HG02938 (cell line): Measurements from ENCODE around the gene KMT2E.
"Not testable (repeated sequence)": the region's sequence is repeated elsewhere in the genome, so short reads cannot be mapped to it uniquely, and the experiment has no call there.

Experiments
- ATAC-seq: cut with Tn5 transposase; IDR thresholded peaks from one replicate; pipeline ENCODE4 v1.9.1; 2021; ENCODE audit warnings: mild to moderate bottlenecking, moderate library complexity; ENCODE audit not compliant: unreplicated experiment

The KMT2E gene

GRCh38 chr7:104981672-104982037 lies 32.4 kb upstream of the KMT2E start:
- ATAC-seq: no peak

GRCh38 chr7:104982308-104983075 lies 31.5 kb upstream of the KMT2E start:
- no peak for ATAC-seq

DNA sequence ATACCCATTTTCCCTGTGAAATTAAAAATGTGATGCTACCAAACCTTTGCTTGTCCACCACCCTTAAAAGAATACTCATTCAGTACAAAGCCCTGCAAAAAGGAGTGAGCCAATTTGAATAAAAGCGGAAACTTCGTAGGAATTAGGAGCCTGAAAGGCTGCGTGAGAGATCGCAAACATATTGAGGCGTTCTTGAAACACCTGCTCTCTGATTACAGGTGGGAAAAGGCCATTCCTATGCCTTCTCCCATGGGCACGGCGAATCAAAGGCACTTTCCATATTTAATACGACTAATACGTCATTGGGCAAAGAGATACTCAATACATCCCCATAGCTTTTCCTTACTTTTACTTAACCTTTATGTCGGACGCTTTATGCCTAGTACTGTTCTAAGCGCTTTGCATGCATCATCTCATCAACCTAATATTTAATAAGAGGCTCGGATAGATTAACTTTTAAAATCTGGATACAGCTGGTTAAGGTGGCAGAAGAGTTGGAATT lies 30.9 kb upstream of the KMT2E start:
- no peak for ATAC-seq

DNA sequence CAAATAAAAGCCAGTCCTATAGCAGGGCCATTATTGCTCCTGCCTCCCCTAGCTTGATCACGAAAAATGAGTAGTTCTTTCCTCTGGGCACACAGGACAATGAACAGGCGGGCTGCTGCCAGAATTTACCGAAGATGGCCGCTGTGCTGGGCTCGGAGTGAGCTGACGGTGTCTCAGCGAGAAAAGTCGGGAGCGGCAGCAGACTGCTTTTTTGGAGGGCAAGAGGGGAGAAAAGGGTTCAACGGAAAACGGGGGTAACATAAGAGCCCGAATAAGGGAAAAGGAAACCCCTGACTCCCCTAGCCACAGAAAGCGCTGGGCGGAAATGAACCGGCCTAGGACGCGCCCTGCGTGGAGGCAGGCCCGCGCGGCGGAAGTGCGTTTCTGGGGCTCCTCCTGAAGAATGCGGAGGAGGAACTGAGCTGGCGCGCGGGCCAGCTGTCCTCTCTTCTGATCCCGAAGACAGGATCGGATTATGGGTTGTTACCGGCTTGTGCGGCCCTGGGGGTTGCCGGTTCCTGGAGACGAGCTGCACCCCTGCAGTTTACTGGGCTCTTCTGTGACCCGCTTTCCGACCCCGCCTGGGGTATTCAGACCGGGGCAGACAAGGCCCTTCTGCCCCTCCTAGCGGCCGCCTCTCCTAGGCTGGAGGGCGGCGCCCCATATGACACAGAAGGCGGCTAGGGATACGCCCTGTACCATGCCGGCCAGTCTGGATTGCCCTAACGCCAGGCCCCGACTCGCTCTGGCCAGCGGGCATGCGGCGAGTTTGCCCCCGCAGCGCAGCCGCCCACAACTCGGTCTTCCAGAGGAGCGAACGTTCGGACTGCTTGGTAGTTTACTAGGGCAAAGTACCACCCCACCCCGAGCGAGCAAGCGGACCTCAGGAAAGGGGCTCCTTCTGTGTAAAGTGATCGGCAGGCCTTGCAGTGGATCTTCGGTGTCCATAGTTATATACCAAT lies 30.1 kb upstream of the KMT2E start:
- peak; percentile 85 for ATAC-seq

DNA sequence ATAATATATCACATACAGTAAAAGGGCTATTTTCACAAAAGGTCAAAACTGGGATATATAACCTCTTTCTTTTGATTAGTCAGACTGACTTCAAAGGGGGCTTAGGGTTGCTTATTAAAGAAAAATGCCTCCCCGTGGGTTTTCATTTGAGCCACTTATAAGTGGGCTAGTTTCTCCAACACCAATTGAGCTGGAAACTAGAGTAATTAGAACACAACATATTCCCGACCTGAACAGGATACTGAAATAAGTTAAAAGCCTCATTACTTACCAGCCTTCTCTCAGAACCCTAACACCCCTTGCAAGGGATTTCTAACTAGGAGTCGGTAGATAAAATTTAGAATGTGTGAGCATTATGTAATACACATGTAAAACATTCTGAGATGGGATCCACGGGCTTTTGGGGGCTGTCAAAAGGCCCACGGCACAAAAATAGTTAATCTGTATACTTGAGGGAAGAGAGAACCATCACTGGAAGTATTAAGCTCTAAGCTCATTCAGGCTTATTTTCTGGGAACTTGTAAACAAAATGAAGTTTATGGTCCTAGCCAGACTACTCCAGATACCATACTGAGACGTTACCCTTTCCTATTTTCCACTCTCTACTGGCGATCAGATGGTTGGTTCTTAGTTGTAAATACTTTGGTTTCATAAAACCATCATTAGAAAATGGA lies 29.3 kb upstream of the KMT2E start:
- ATAC-seq: no peak

DNA sequence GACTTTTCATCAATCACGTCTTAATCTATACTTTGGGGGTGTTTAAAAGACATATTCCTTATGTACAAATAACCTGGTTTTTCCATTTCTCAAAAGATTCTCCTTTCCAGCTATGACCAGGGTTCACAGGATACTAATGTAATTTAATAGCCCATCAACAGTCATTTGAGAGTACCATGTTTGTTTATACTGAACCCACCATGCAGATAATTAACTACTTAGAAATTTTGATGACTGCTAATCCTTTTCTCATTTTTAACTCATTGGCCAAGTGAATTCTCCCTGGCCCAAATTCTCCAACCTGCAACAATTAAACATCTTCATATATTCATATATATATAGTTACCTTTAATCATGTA lies 28.8 kb upstream of the KMT2E start:
- no peak for ATAC-seq

- no peak for ATAC-seq
Measured at GRCh38 chr7:104986628-104987259, 27.3 kb upstream of the KMT2E start.

GRCh38 chr7:104987403-104987802 lies 26.6 kb upstream of the KMT2E start:
- ATAC-seq: not testable (repeated sequence)

DNA sequence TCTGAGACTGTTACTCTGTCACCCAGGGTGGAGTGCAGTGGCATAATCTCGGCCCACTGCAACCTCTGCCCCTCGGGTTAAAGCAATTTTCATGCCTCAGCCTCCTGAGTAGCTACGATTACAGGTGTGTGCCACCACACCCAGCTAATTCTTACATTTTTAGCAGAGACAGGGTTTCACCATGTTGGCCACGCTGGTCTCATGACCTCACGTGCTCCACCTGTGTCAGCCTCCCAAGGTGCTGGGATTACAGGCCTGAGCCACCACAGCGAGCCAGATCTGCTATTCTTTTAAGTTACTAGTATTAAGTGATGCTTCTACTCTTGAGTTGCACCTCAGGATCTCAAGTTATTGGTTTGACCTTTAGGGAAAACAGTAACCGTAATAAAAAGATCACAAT lies 23.0 kb upstream of the KMT2E start:
- ATAC-seq: no peak

GRCh38 chr7:104992306-104992705 lies 21.7 kb upstream of the KMT2E start:
- ATAC-seq: no peak

- ATAC-seq: no peak
Measured at GRCh38 chr7:104993217-104993862, 20.7 kb upstream of the KMT2E start.

DNA sequence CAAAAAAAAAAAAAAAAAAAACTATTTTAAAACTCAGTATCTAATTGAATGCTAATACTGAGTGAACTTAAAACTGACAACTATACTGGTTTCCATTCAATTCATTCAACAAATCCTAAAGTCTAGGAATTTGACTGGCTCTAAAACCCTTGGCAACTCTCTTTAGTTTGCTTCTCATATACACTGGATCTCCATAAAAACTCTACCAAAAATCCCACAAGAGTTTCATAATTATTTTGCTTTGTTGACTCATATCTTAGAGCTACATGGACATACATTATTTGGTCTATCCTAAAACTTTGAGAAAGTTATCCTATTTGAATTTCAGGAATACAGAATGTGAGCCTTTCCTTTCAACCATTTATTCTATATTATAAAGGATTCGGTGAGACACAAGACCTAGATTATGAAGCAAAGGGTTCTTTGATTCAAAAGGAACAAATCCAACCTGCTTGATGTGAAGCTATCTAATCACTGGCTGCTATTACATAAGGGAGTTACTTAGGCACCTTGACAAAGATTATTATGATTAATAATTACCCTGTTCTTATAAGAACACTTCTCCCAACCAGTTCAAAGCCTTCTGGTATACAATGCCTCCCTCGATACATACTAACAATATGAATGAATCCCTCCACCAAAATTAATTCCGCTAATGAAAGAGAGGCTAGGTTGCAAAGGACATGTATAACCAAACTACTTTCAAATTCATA lies 15.8 kb upstream of the KMT2E start:
- no peak for ATAC-seq

DNA sequence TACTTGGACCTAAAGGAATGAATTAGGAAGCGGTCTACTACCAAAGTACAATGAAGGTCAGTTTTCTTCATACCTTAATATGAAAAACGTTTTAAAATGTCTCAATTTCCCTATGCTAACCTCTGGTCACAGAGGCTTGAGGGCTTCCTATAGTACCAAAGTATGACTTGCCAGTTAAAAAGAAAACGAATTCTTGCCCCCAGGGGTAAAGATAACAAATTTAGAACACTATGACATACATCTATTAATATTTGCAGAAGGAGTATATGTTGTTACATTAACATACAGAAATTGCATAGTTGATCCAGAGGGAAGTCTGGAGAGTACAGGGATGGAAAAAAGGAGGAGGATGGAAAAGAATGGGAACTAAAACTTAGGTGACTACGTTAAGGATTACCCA lies 13.8 kb upstream of the KMT2E start:
- ATAC-seq: no peak

DNA sequence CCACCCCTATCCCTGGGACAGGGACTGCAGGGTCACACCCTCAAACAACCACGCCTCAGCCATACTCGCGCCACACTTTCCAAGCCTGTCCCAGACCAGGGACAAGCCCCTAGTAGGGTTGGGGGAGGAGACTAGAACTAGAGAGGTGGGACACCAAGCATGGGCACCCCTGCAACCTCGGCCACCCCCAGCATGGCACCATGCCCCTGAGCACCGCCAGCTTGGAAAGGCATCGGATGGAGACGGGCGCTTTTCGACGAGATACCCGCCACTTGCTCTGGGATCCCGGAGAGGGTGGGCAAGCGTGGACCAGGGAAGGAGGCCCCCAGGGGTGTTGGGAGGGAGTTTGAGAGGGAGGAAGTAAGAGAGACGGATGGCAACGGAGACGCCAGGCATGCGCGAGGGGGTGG lies 13.1 kb upstream of the KMT2E start:
- ATAC-seq: no peak

- no peak for ATAC-seq
Measured at GRCh38 chr7:105001652-105002184, 12.3 kb upstream of the KMT2E start.

DNA sequence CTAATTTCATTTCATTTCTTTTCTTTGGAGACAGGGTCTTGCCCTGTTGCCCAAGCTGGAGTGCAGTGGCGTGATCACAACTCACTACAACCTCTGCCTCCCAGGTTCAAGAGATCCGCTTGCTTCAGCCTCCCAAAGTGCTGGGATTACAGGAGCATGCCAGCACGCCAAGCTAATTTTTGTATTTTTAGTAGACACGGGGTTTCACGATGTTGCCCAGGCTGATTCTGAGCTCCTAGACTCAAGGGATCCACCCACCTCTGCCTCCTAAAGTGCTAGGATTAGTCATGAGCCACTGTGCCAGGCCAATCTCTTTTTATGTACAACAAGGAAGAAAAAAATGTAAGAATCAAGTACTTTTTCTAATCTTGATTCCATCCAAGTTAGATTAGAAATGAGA lies 10.7 kb upstream of the KMT2E start:
- no peak for ATAC-seq

- ATAC-seq: no peak
Measured at GRCh38 chr7:105003872-105004510, 10.0 kb upstream of the KMT2E start.

- ATAC-seq: not testable (repeated sequence)
Measured at GRCh38 chr7:105005006-105005405, 9.0 kb upstream of the KMT2E start.

- ATAC-seq: not testable (repeated sequence)
Measured at GRCh38 chr7:105005486-105005885, 8.5 kb upstream of the KMT2E start.
